Stimulated activated CD8-positive, alpha-beta memory T cell treated with anti-CD3 and anti-CD28 coated beads, Interleukin-15, amount 100 ng/mL, for 4 hours (primary cell): Measurements from ENCODE around the gene NR2F6.
"Not testable (repeated sequence)": the region's sequence is repeated elsewhere in the genome, so short reads cannot be mapped to it uniquely, and the experiment has no call there.

Experiments used
- DNase-seq, 2 donors: peaks; one replicate each; pipeline ENCODE4 v3.0.0-alpha.2; 2020; ENCODE audit warnings: low read depth in 2 of 2

Gene NR2F6

GRCh38 chr19:17211547-17212446, 33.9 kb downstream of the NR2F6 start:
- DNase-seq = no peak

- DNase-seq = no peak
These were observed 35.4 kb downstream of the NR2F6 start for GRCh38 chr19:17210296-17210695.

GRCh38 chr19:17209126-17210036, 36.3 kb downstream of the NR2F6 start:
- DNase-seq = no peak

DNA sequence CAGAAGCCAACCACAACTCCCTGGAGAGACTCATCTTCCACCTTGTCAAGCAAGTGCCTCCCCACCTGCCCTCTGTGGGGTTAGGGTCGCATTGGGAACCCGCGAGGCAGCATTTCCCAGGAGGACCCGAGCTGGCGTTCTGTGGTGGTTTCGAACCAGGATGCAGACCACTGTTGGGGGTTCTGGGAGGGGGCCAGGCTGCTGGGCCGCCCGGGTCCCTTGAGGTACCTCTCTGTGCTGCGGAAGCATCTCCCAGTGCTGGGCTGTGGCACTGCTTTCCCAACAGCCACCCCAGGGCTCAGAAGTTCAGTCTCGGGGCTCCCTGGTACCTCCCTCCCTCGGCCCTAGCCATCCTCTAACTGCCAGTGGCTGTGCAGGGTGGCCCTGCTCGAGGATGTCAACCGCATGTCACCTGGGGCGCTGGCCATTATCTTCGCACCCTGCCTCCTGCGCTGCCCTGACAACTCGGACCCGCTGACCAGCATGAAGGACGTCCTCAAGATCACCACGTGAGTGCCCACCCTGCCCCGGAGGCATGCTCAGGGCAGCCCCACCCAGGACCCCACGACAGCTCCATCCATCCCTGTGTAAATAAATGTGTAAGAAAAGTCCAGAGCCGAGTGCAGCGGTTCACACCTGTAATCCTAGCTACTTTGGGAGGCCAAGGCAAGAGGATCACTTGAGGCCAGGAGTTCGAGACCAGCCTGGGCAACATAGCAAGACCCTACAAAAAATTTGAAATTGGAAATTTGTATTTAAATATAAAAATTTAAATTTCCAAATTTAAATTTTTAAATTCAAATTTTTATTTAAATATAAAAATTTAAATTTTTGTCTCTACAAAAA, 38.8 kb downstream of the NR2F6 start:
- DNase-seq = no peak

GRCh38 chr19:17205237-17206140, 40.2 kb downstream of the NR2F6 start:
- no peak for DNase-seq

GRCh38 chr19:17202713-17203112, 43.0 kb downstream of the NR2F6 start:
- no peak for DNase-seq

DNA sequence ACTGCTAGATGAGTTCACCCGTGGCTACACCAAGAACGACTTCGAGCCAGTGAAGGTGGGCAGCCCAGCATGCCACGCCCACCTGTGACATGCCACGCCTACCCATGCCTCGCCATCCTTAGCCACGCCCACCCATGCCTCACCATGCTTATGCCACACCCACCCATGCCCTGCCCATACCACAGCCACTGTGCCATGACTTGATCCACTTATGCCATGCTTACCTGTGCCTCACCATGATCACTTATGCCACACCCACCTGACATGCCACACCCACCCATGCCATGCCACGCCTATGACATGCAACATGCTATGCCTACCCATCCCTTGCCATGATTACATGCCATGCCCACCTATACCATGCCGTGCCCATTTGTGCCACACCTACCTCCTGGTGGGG, 43.5 kb downstream of the NR2F6 start:
- no peak for DNase-seq

GRCh38 chr19:17200408-17201079, 45.2 kb downstream of the NR2F6 start:
- DNase-seq = no peak

- no peak for DNase-seq
These were observed 48.1 kb downstream of the NR2F6 start for GRCh38 chr19:17197666-17198065.

DNA sequence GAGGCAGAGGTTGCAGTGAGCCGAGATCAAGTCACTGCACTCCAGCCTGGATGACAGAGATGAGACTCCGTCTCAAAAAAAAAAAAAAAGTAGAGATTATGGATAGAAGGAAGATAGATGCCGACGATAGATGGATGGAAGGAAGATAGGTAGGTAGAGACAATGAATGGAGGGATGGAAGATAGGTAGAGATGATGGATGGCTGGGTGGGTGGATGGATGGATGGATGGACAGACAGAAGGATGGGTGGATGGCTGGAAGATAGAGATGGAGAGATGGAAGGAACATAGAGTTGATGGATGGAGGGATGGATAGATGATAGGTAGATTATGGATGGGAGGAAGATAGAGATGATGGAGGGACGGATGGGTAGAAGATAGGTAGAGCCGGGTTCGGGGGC, 49.1 kb downstream of the NR2F6 start:
- DNase-seq = no peak

GRCh38 chr19:17195106-17195505, 50.6 kb downstream of the NR2F6 start:
- no peak for DNase-seq

DNA sequence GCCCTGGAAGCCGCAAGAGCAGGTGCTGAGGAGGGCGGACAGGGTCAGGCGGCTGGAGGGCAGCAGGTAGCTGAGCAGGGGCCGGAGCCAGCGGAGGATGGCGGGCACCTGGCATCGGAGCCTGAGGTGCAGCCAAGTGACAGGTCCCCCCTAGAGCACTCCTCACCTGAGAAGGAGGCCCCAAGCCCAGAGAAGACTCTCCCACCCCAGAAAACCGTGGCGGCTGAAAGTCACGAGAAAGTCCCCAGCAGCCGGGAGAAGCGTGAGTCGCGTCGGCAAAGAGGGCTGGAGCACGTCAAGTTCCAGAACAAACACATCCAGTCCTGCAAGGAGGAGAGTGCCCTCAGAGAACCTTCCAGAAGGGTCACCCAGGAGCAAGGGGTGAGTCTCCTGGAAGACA, 51.1 kb downstream of the NR2F6 start:
- DNase-seq = no peak

DNA sequence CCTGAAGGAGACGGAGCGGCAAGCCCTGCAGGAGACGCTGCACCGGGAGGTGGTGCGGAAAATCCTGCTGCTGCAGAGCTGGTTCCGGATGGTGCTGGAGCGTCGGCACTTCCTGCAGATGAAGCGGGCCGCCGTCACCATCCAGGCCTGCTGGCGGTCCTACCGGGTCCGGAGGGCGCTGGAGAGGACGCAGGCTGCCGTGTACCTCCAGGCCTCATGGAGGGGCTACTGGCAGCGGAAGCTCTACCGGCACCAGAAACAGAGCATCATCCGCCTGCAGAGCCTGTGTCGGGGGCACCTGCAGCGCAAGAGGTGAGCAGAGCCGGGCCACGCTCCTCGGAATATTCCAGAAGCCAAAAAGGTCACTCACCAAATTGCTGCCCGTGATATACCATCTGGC, 53.0 kb downstream of the NR2F6 start:
- no peak for DNase-seq

DNA sequence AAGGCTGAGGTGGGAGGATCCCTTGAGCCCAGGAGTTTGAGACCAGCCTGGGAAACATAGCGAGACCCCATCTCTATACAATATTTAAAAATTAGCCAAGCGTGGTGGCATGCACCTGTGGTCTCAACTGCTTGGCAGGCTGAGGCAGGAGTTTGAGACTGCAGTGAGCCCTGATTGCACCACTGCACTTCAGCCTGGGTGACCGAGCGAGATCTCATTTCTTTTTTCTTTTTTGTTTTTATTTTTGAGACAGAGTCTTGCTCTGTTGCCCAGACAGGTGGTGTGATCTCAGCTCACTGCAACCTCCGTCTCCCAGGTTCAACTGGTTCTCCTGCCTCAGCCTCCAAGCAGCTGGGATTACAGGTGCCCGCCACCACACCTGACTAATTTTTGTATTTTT, 54.0 kb downstream of the NR2F6 start:
- DNase-seq = not testable (repeated sequence)

DNA sequence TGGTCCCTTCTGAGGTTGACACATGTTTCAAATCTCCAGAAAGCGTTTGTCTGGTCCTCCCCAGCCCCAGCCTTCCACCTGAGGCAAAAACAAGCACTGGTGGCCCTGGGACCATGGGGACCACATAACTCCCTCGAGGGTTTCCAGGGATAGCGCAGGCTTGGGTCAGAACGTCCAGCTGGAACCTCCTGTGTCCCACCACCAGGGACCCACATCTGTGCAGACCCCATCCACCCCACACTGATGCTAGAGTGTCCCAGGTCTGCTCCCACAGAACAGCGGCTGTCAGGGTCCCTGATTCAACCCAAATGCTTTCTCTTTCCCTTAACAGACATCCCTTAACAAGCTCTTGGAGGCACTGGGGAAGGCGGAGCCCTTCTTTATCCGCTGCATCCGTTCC, 60.1 kb downstream of the NR2F6 start:
- DNase-seq = no peak

DNA sequence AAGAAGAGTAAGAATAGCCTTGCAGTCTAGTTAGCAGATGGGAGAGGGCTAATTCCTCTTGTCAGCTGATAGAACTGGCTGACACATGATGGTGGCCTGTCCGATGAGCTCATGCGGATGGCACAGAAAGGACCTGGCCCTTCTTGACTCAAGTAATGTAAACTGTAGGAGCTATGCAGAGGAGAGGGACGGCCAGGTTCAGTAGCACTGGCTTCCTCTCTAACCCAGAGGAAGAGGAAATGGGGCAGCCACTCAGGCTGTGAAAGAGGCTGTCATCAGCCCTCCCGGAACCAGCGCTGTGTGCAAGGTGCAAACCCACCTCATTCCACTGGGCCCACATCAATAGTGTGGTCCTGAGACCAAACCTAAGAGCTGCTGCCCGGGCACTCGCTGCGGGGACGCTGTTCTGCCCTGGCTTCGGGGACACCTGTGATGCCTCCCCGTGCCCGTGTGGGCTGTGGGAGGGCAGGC, 61.3 kb downstream of the NR2F6 start:
- peak in 1 of 2 donors; percentile 29 for DNase-seq

GRCh38 chr19:17183858-17184321, 61.8 kb downstream of the NR2F6 start:
- no peak for DNase-seq

DNA sequence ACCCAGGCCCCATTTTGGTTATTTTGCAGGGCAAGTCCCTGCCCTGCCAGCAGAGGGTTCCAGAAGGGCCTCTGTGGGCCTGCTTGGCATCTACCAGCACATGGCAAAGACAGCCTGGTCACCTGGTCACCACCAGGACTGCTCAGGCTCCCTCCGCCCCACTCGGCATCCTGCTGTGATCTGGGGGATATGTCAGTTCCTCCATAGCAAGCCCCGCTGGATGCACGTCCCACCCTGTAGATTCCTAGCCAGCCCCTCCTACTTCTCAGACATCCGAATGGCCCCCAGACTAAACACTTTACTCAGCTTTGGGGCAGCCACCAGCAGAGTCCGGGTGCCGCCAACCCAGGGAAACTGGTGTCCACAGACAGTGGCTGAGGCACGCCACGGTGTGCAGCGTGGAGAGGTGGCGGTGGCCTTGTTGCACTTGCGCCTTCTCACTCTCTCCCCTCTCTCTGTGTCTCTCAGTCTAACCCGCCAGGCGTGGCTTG, 62.4 kb downstream of the NR2F6 start:
- DNase-seq = no peak
